HG03571 (cell line): ENCODE measurements around the gene SNPH.
A peak's percentile ranks its signal among the peaks of the same experiment; 100 is the strongest.

Source experiments
- ATAC-seq: cut with Tn5 transposase; IDR thresholded peaks from one replicate; pipeline ENCODE4 v1.9.1; 2021; ENCODE audit not compliant: unreplicated experiment

Gene SNPH

GRCh38 chr20:1323256-1323655 is 57.2 kb downstream of the SNPH start:
- ATAC-seq, result no peak

- no peak for ATAC-seq
These were observed 57.9 kb downstream of the SNPH start for GRCh38 chr20:1323830-1324597.

GRCh38 chr20:1324598-1325172 is 58.6 kb downstream of the SNPH start:
- no peak for ATAC-seq

GRCh38 chr20:1325173-1326030 is 59.3 kb downstream of the SNPH start:
- ATAC-seq, result peak; percentile 85

- ATAC-seq, result no peak
These were observed 60.2 kb downstream of the SNPH start for GRCh38 chr20:1326031-1326930.

- no peak for ATAC-seq
These were observed 61.2 kb downstream of the SNPH start for GRCh38 chr20:1327241-1327653.

- no peak for ATAC-seq
These were observed 62.0 kb downstream of the SNPH start for GRCh38 chr20:1327827-1328679.

- no peak for ATAC-seq
These were observed 62.7 kb downstream of the SNPH start, which contains the start of gene SDCBP2 for GRCh38 chr20:1328680-1329330. TSS of gene SDCBP2 (minus strand) at chr20:1329139. CDS start at chr20:1320416, 8,723 bp downstream.

GRCh38 chr20:1330075-1330830 is 64.2 kb downstream of the SNPH start:
- no peak for ATAC-seq

- ATAC-seq, result no peak
These were observed 65.0 kb downstream of the SNPH start for GRCh38 chr20:1331101-1331500.

- no peak for ATAC-seq
These were observed 65.8 kb downstream of the SNPH start for GRCh38 chr20:1331801-1332453.

GRCh38 chr20:1332749-1333300 is 66.7 kb downstream of the SNPH start:
- ATAC-seq, result no peak

GRCh38 chr20:1333462-1334369 is 67.6 kb downstream of the SNPH start:
- no peak for ATAC-seq

GRCh38 chr20:1334370-1334731 is 68.3 kb downstream of the SNPH start:
- ATAC-seq, result no peak

- no peak for ATAC-seq
These were observed 68.7 kb downstream of the SNPH start for GRCh38 chr20:1334761-1335160.

- ATAC-seq, result no peak
These were observed 70.0 kb downstream of the SNPH start for GRCh38 chr20:1335961-1336698.
